ENCODE measurements around the gene ITPR1.

DNA sequence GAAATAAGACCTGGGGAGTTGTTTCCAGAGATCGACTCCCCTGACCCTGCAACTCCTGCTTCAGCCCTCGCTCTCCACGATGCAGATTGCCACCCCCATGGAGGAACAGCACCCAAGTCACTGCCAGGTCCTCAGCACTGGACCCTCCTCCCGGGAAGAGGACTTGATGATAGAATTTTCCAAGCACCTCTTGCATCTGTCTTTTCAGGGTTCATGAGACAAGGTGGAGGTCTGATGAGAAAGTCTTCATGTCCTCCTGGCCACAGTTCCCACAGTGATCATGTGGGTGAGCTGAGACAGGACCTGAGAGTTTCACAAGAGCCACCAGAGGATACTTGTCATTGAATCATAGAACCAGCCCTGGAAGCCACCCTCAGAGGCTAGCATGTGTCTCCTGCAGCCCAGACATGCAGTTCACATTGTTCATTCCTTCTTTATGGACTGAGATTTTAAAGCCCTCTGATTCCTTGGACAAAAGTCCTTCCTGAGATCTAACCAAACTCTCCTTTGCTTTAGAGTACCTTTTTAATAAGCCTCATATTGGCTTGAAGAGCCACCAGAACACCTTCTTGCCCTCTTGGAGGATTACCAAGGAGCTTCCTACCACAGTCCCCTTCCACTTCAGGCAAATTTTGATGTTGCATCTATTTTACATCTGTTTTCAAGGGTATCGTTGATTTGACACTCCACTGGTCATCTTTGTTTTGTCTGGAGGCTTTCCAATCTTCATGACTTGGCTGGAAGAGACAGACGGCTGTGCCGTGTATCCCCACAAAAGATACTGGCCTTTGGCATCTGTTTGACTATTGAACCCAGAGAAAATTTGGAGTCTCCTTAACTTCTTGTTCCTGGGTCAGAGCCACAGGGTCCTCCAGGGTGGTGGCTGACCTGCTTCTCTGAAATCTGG, 261.3 kb downstream of the ITPR1 start:
- TF ChIP-seq TARDBP (IDR thresholded peaks at IDR 0.05) (no peak), SUZ12 (IDR thresholded peaks at IDR 0.05) (no peak), ELF4 (IDR thresholded peaks at IDR 0.05) (no peak), ARNT (IDR thresholded peaks at IDR 0.05) (no peak), ZNF384 (IDR thresholded peaks at IDR 0.05) (no peak), FOXA1 (IDR thresholded peaks at IDR 0.05) (no peak), FOXK2 (IDR thresholded peaks at IDR 0.05) (no peak), NFRKB (IDR thresholded peaks at IDR 0.05) (no peak), L3MBTL2 (conservative IDR thresholded peaks at IDR 0.05) (no peak)
- TF ChIP-seq, protein P1, sequence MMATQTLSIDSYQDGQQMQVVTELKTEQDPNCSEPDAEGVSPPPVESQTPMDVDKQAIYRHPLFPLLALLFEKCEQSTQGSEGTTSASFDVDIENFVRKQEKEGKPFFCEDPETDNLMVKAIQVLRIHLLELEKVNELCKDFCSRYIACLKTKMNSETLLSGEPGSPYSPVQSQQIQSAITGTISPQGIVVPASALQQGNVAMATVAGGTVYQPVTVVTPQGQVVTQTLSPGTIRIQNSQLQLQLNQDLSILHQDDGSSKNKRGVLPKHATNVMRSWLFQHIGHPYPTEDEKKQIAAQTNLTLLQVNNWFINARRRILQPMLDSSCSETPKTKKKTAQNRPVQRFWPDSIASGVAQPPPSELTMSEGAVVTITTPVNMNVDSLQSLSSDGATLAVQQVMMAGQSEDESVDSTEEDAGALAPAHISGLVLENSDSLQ (IDR thresholded peaks at IDR 0.05): no peak

Measured in HEK293T (cell line).